ENCODE measurements around the gene CMTM8. TPM values are rescaled to one million over a fixed set of nuclear protein-coding genes. Genes with fewer than 3 reads are reported as not detected.
A peak's percentile ranks its signal among the peaks of the same experiment; 100 is the strongest.

The CMTM8 gene
- total RNA-seq, 2 experiments from 2014 or later, result 6.1 to 7.5 TPM

- peak overlapping the region; percentile 93 for H3K27ac Mint-ChIP-seq
- intact Hi-C loops (cut with DNase I, micrococcal nuclease), result loop anchor here in 1 of 2 experiments (5.0 to 10.0 kb wide), 2 partner anchors 38 to 291 kb away; no protein-coding TSS in a partner anchor
- POLR2A ChIA-PET, result interaction anchor here (1.1 to 2.0 kb wide), 3 partner anchors 17 to 22 kb away, joined by 4 to 6 read pairs (median 5); partner anchors contain the start of gene CMTM7
Observed at GRCh38 chr3:32373844-32374243, 135.4 kb downstream of the CMTM8 start.

GRCh38 chr3:32374788-32375595 is 136.5 kb downstream of the CMTM8 start:
- Histone ChIP-seq H3K4me3 (ENCODE audit: low read length) (no peak overlapping the region), H3K36me3 (ENCODE audit: insufficient read depth, low read length) (no peaks in the 10 kb centered on the region), H3K27me3 (ENCODE audit: control insufficient read depth in 1 of 2, insufficient read depth in 2 of 2, low read length in 2 of 2) (no peaks in the 10 kb centered on the region), H3K9me3 (ENCODE audit: control insufficient read depth in 1 of 2, insufficient read depth in 1 of 2, low read length in 2 of 2) (no peaks in the 10 kb centered on the region), H3K4me1 (ENCODE audit: insufficient read depth, low read length) (peaks cover 32% of the 10 kb centered on the region), H3K27ac (ENCODE audit: low read depth in 1 of 2, low read length in 2 of 2) (no peak overlapping the region)
- peaks cover 40% of the 10 kb centered on the region for H3K4me1 Mint-ChIP-seq (ENCODE audit: low read depth)
- ATAC-seq (ENCODE audit: poor library complexity) (peak; percentile 33), DNase-seq (peak in 13 of 14 experiments; percentile 17 to 89 (median 62))
- no peaks in the 10 kb centered on the region for H3K36me3 Mint-ChIP-seq (ENCODE audit: low read depth)
- no peaks in the 10 kb centered on the region for H3K9me3 Mint-ChIP-seq
- ChIA-PET CTCF (interaction anchor here (0.6 to 4.4 kb wide), 17 partner anchors 11 to 293 kb away, joined by 3 to 61 read pairs (median 4); partner anchors contain the start of gene CMTM7), POLR2A (interaction anchor here (0.6 to 2.2 kb wide), 9 partner anchors 16 to 128 kb away, joined by 3 to 8 read pairs (median 5); partner anchors contain the start of genes CMTM6 and CMTM7)
- intact Hi-C loops (cut with DNase I, micrococcal nuclease), result loop anchor here (1.0 to 10.0 kb wide), 5 partner anchors 24 to 290 kb away; no protein-coding TSS in a partner anchor
- peak overlapping the region; percentile 76 for H3K27ac Mint-ChIP-seq
- no peaks in the 10 kb centered on the region for H3K27me3 Mint-ChIP-seq
- no peak overlapping the region for H3K4me3 Mint-ChIP-seq
- peak; percentile 75 for TF ChIP-seq CTCF (IDR thresholded peaks at IDR 0.05)

More at GRCh38 chr3:32373844-32374243, 135.4 kb downstream of the CMTM8 start:
- Histone ChIP-seq H3K27me3 (ENCODE audit: control insufficient read depth in 1 of 2, insufficient read depth in 2 of 2, low read length in 2 of 2) (no peaks in the 10 kb centered on the region), H3K36me3 (ENCODE audit: insufficient read depth, low read length) (no peaks in the 10 kb centered on the region), H3K27ac (ENCODE audit: low read depth in 1 of 2, low read length in 2 of 2) (no peak overlapping the region), H3K4me3 (ENCODE audit: low read length) (no peak overlapping the region), H3K9me3 (ENCODE audit: control insufficient read depth in 1 of 2, insufficient read depth in 1 of 2, low read length in 2 of 2) (no peaks in the 10 kb centered on the region), H3K4me1 (ENCODE audit: insufficient read depth, low read length) (peaks cover 32% of the 10 kb centered on the region)
- H3K9me3 Mint-ChIP-seq, result no peaks in the 10 kb centered on the region
- no peaks in the 10 kb centered on the region for H3K36me3 Mint-ChIP-seq (ENCODE audit: low read depth)
- H3K4me3 Mint-ChIP-seq, result no peak overlapping the region
- DNase-seq (no peak), ATAC-seq (ENCODE audit: poor library complexity) (no peak)
- CTCF ChIA-PET, result interaction anchor here (1.3 to 4.4 kb wide), 3 partner anchors 16 to 95 kb away, joined by 4 to 61 read pairs (median 6); no protein-coding TSS in a partner anchor
- H3K27me3 Mint-ChIP-seq, result no peaks in the 10 kb centered on the region
- H3K4me1 Mint-ChIP-seq (ENCODE audit: low read depth), result peaks cover 45% of the 10 kb centered on the region
- TF ChIP-seq CTCF (IDR thresholded peaks at IDR 0.05), result no peak

- H3K27ac Mint-ChIP-seq, result no peak overlapping the region
- ChIA-PET CTCF (interaction anchor here (0.9 to 4.4 kb wide), 16 partner anchors 10 to 200 kb away, joined by 3 to 61 read pairs (median 4); partner anchors contain the start of gene CMTM7), POLR2A (interaction anchor here (0.6 to 2.2 kb wide), 8 partner anchors 15 to 127 kb away, joined by 3 to 8 read pairs (median 6); partner anchors contain the start of genes CMTM6 and CMTM7)
- no peaks in the 10 kb centered on the region for H3K9me3 Mint-ChIP-seq
- Histone ChIP-seq H3K27ac (ENCODE audit: low read depth in 1 of 2, low read length in 2 of 2) (no peak overlapping the region), H3K9me3 (ENCODE audit: control insufficient read depth in 1 of 2, insufficient read depth in 1 of 2, low read length in 2 of 2) (no peaks in the 10 kb centered on the region), H3K4me3 (ENCODE audit: low read length) (no peak overlapping the region), H3K36me3 (ENCODE audit: insufficient read depth, low read length) (no peaks in the 10 kb centered on the region), H3K27me3 (ENCODE audit: control insufficient read depth in 1 of 2, insufficient read depth in 2 of 2, low read length in 2 of 2) (no peaks in the 10 kb centered on the region), H3K4me1 (ENCODE audit: insufficient read depth, low read length) (peaks cover 28% of the 10 kb centered on the region)
- no peaks in the 10 kb centered on the region for H3K36me3 Mint-ChIP-seq (ENCODE audit: low read depth)
- DNase-seq, result no peak
- ATAC-seq (ENCODE audit: poor library complexity), result no peak
- H3K4me1 Mint-ChIP-seq (ENCODE audit: low read depth), result peaks cover 35% of the 10 kb centered on the region
- no peak for TF ChIP-seq CTCF (IDR thresholded peaks at IDR 0.05)
- H3K27me3 Mint-ChIP-seq, result no peaks in the 10 kb centered on the region
- no peak overlapping the region for H3K4me3 Mint-ChIP-seq
- intact Hi-C loops (cut with DNase I, micrococcal nuclease), result loop anchor here (1.0 to 10.0 kb wide), 4 partner anchors 24 to 289 kb away; no protein-coding TSS in a partner anchor
Observed at GRCh38 chr3:32375596-32375930, 137.1 kb downstream of the CMTM8 start.
